NCI-H2196 (cell line): Measurements from ENCODE around the gene LGR6.
"Not testable (repeated sequence)": the region's sequence is repeated elsewhere in the genome, so short reads cannot be mapped to it uniquely, and the experiment has no call there.

Source experiments
- DNase-seq: peaks from one replicate; lab custom pipeline; 2025; ENCODE audit not compliant: unreplicated experiment; lab: John Stamatoyannopoulos, UW

Gene LGR6

GRCh38 chr1:202237052-202237451 is 43.5 kb downstream of the LGR6 start:
- DNase-seq, result peak; percentile 60

GRCh38 chr1:202238914-202239313 is 45.3 kb downstream of the LGR6 start:
- no peak for DNase-seq

- DNase-seq, result not testable (repeated sequence)
Measured at GRCh38 chr1:202240226-202240625, 46.6 kb downstream of the LGR6 start.

GRCh38 chr1:202240956-202241355 is 47.4 kb downstream of the LGR6 start:
- DNase-seq, result no peak

GRCh38 chr1:202241376-202242079 is 47.9 kb downstream of the LGR6 start:
- peak; percentile 80 for DNase-seq

- no peak for DNase-seq
Measured at GRCh38 chr1:202242080-202242419, 48.5 kb downstream of the LGR6 start.

GRCh38 chr1:202243006-202243405 is 49.4 kb downstream of the LGR6 start:
- no peak for DNase-seq

- DNase-seq, result no peak
Measured at GRCh38 chr1:202244841-202245261, 51.3 kb downstream of the LGR6 start.

GRCh38 chr1:202245391-202245790 is 51.8 kb downstream of the LGR6 start:
- DNase-seq, result no peak

GRCh38 chr1:202247104-202247503 is 53.5 kb downstream of the LGR6 start:
- no peak for DNase-seq

GRCh38 chr1:202247837-202248795 is 54.5 kb downstream of the LGR6 start:
- DNase-seq, result peak; percentile 16

- DNase-seq, result no peak
Measured at GRCh38 chr1:202248861-202249260, 55.3 kb downstream of the LGR6 start.

- DNase-seq, result no peak
Measured at GRCh38 chr1:202249436-202249835, 55.8 kb downstream of the LGR6 start.

- DNase-seq, result no peak
Measured at GRCh38 chr1:202249846-202250245, 56.2 kb downstream of the LGR6 start.

- no peak for DNase-seq
Measured at GRCh38 chr1:202250982-202251381, 57.4 kb downstream of the LGR6 start.

GRCh38 chr1:202251424-202252256 is 58.0 kb downstream of the LGR6 start:
- no peak for DNase-seq

GRCh38 chr1:202252271-202252670 is 58.7 kb downstream of the LGR6 start:
- DNase-seq, result no peak

- no peak for DNase-seq
Measured at GRCh38 chr1:202254454-202255252, 61.1 kb downstream of the LGR6 start.

GRCh38 chr1:202255343-202255742 is 61.7 kb downstream of the LGR6 start:
- DNase-seq, result no peak

GRCh38 chr1:202259705-202260104 is 66.1 kb downstream of the LGR6 start:
- DNase-seq, result no peak
